Panc1 (cell line): ENCODE data around the gene GRIN3B.

Experiments
- POLR2AphosphoS5 ChIP-seq: IDR thresholded peaks from 2 replicates; pipeline ENCODE4 v1.6.1; 2012; ENCODE audit warnings: mild to moderate bottlenecking, low read depth, low read length, moderate library complexity
- SIN3A ChIP-seq: IDR thresholded peaks from 2 replicates; pipeline ENCODE4 v1.6.1; 2012; ENCODE audit warnings: low read depth, mild to moderate bottlenecking, low read length, moderate library complexity, borderline replicate concordance; ENCODE audit not compliant: insufficient read depth
- TCF7L2 ChIP-seq: IDR thresholded peaks from 2 replicates; pipeline ENCODE4 v1.6.1; 2011; ENCODE audit warnings: mild to moderate bottlenecking, low read depth, low read length, inconsistent platforms
- TF ChIP-seq, protein P1 (sequence below): fragments of 450-650 bp; IDR thresholded peaks from 2 replicates; pipeline ENCODE4 v1.5.1; 2017; ENCODE audit warnings: mild to moderate bottlenecking
- TF ChIP-seq, protein P2 (sequence below), 2 experiments: IDR thresholded peaks; 2 replicates each; pipeline ENCODE4 v1.6.1; 2011 to 2012; ENCODE audit warnings: low read depth in 2 of 2, control low read depth in 1 of 2, low read length in 1 of 2, mild to moderate bottlenecking in 1 of 2, moderate library complexity in 1 of 2; ENCODE audit not compliant: insufficient read depth in 1 of 2

DNA sequence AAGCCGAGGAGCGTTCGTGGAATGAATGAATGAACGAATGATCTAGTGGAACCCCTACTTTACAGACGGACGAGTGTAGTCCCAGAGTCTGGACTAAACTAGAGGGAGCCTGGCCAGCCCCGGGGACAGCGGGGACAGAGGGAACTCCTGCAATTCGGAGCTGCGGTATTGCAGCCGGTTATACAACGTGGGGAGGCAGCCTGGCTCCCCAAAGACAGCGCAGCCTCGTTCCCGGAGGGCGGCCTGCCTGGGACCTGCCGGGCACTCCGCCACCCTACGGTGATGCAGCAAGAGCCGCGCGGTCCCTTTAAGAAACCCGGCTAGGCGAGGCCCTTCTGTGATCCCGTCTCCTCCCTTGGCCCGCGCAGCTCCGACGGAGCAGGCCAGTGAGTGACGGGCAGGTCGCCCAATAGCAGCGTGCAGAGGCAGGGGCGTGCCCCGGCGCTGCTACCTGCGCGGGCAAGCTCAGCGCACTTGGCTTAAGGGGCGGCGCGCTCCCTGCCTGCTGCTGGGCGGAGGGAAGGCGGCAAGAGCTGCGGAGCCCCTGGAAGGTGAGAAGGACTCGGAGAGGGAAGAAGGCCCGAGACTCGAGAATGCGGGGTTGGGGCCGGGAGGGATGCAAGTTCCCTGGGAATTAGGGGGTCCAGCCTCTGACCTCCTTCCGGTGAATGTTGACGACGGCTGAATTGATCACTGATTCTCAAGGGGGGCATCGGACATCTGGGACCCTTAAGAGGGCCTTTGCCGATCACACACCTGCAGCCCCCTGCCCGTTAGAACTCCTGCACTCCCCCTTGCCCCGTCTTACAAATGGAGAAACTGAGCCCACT, 39.6 kb downstream of the GRIN3B start, which contains the start of gene ABCA7:
- TF ChIP-seq, protein P1, sequence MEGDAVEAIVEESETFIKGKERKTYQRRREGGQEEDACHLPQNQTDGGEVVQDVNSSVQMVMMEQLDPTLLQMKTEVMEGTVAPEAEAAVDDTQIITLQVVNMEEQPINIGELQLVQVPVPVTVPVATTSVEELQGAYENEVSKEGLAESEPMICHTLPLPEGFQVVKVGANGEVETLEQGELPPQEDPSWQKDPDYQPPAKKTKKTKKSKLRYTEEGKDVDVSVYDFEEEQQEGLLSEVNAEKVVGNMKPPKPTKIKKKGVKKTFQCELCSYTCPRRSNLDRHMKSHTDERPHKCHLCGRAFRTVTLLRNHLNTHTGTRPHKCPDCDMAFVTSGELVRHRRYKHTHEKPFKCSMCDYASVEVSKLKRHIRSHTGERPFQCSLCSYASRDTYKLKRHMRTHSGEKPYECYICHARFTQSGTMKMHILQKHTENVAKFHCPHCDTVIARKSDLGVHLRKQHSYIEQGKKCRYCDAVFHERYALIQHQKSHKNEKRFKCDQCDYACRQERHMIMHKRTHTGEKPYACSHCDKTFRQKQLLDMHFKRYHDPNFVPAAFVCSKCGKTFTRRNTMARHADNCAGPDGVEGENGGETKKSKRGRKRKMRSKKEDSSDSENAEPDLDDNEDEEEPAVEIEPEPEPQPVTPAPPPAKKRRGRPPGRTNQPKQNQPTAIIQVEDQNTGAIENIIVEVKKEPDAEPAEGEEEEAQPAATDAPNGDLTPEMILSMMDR: no peak
- TF ChIP-seq SIN3A: peak; percentile 66; the same call in 1 of the 2 replicates
- TF ChIP-seq POLR2AphosphoS5: peak; percentile 79
- TF ChIP-seq, protein P2, sequence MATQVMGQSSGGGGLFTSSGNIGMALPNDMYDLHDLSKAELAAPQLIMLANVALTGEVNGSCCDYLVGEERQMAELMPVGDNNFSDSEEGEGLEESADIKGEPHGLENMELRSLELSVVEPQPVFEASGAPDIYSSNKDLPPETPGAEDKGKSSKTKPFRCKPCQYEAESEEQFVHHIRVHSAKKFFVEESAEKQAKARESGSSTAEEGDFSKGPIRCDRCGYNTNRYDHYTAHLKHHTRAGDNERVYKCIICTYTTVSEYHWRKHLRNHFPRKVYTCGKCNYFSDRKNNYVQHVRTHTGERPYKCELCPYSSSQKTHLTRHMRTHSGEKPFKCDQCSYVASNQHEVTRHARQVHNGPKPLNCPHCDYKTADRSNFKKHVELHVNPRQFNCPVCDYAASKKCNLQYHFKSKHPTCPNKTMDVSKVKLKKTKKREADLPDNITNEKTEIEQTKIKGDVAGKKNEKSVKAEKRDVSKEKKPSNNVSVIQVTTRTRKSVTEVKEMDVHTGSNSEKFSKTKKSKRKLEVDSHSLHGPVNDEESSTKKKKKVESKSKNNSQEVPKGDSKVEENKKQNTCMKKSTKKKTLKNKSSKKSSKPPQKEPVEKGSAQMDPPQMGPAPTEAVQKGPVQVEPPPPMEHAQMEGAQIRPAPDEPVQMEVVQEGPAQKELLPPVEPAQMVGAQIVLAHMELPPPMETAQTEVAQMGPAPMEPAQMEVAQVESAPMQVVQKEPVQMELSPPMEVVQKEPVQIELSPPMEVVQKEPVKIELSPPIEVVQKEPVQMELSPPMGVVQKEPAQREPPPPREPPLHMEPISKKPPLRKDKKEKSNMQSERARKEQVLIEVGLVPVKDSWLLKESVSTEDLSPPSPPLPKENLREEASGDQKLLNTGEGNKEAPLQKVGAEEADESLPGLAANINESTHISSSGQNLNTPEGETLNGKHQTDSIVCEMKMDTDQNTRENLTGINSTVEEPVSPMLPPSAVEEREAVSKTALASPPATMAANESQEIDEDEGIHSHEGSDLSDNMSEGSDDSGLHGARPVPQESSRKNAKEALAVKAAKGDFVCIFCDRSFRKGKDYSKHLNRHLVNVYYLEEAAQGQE (IDR thresholded peaks at IDR 0.05; ENCODE audit: insufficient read depth in 1 of 2, low read depth in 2 of 2, low read length in 1 of 2): 0 out of 4 replicates have a peak, but pooled peaks of 1 of the 2 experiments have one; percentile 18
- 0 out of 2 replicates have a peak, but pooled peaks have one; percentile 20 for TF ChIP-seq TCF7L2
